GM10266 (cell line): ENCODE results near the gene VAMP3.
A peak's percentile ranks its signal among the peaks of the same experiment; 100 is the strongest.

Experiments used
- DNase-seq: peaks from one replicate; pipeline ENCODE4 v3.0.0; 2012; ENCODE audit errors: extremely low spot score
- CTCF ChIP-seq: IDR thresholded peaks from 2 replicates; pipeline ENCODE4 v1.5.1; 2012; ENCODE audit warnings: mild to moderate bottlenecking, low read depth; ENCODE audit not compliant: control insufficient read depth, insufficient read depth; ENCODE audit errors: missing control alignments

The VAMP3 gene

GRCh38 chr1:7778133-7778628 is 7.1 kb downstream of the VAMP3 start:
- no peak for DNase-seq
- TF ChIP-seq CTCF = no peak

GRCh38 chr1:7780976-7781375 is 9.9 kb downstream of the VAMP3 start:
- DNase-seq = no peak
- no peak for TF ChIP-seq CTCF

- no peak for DNase-seq
- TF ChIP-seq CTCF = no peak
Observed at GRCh38 chr1:7781501-7781900, 10.4 kb downstream of the VAMP3 start.

GRCh38 chr1:7781923-7782495 is 10.9 kb downstream of the VAMP3 start:
- TF ChIP-seq CTCF = no peak
- DNase-seq = no peak

- no peak for TF ChIP-seq CTCF
- DNase-seq = peak; percentile 76
Observed at GRCh38 chr1:7783178-7783711, 12.1 kb downstream of the VAMP3 start.

- DNase-seq = peak; percentile 97
- no peak for TF ChIP-seq CTCF
Observed at GRCh38 chr1:7783826-7784491, 12.9 kb downstream of the VAMP3 start, which contains the start of gene PER3. Gene PER3 (plus strand): TSS chr1:7784291. CDS start chr1:7784878, 587 bp downstream.

GRCh38 chr1:7784492-7785071 is 13.5 kb downstream of the VAMP3 start:
- DNase-seq = no peak
- TF ChIP-seq CTCF = no peak
